GM21825 (cell line): ENCODE results near the gene ZNF474.

Source experiments
- ATAC-seq: cut with Tn5 transposase; IDR thresholded peaks from one replicate; pipeline ENCODE4 v1.9.1; 2021; ENCODE audit warnings: mild to moderate bottlenecking, moderate library complexity; ENCODE audit not compliant: unreplicated experiment

Gene ZNF474

DNA sequence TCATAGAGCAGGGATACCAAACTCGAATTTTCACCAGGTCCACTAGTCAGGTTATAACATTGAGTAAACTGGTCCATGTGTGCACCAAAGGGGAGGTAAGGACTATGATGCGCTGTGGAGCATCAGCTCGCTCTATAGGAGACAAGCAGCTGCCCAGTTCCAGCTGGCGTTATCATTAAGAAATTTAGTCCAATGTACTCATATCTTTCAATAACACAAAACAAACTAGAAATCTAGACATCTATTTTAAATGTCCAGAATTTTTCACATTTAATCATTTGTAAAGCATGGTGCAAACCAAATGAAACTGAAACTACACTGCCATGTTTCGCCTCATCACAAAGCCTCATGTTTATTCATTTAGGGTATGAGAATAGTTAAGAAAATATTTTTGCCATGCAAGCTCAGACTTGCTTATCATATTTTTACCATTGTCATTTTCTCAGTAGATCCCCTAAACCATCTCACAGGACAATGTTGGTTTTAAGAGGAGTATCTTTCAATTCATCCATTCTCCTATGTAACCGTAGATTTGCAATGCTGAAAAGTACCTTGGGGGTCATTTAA lies 50.9 kb downstream of the ZNF474 start:
- ATAC-seq: no peak

DNA sequence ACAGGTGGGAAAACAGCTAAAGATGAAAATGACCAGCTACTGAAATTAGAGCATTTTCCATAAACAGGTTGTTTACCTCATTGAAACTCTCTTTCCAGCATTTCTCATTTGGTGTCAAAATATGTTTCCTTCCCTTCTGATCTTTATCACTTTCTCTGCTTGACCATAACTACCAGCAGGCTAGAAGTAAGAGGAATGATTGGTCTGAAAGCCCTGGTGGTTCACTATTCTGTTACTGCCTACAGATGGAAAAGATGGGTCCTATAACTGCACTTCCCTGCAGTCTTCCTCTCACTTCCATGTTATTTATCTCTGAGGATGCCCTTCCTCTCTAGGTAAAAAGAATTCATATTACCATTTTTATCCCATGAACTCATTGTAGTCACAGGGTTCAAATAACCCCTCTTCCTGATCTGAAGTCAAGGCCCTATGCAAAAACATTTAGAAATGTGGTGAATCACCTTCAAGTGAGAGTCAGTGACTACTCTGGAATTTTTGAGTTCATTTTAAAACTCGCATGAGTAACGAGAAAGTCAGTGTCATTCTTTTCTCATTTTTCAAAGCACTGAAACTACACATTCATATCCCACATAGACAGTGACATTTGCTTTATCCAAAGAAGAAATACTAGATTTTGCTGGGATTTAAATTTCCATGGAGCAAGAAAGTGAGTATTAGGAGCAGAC lies 51.7 kb downstream of the ZNF474 start:
- ATAC-seq: no peak

DNA sequence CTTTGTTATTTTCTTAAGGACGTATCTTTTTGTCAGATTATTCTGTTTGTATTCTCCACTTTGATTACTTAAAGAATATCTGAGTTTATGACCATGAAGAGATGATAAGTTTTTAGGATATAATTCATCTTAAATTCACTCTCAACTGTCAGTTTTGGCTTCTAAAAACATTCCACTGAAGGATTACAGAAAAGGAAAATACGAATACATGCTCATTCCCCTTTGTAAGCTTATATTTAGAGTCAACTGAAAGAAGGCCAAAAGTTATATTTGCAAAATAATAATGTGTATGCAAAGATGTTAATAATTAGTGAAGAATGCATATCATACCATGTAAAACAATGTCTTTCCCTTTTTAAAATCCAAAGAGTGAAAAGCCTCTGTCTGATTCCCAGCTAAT lies 52.5 kb downstream of the ZNF474 start:
- ATAC-seq: no peak

DNA sequence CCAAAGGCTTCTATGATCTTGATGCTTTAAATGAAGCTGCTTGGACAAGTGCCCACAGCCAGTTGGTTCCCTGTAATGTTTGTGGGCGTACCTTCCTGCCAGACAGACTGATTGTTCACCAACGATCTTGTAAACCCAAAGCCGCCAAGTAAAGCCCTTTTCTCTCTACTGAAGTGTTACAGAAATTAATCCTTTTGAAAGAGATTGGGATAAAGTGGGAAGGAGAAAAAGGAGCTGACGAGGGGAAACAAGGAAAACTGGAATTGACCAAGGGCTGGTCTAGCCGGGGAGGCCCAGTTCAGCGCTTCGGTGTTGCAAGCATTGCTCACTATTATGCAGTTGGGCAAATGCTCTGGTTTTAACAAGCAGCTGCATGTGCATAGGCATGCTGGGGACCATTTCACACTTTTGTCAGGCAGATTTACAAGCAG lies 53.2 kb downstream of the ZNF474 start:
- ATAC-seq: no peak

DNA sequence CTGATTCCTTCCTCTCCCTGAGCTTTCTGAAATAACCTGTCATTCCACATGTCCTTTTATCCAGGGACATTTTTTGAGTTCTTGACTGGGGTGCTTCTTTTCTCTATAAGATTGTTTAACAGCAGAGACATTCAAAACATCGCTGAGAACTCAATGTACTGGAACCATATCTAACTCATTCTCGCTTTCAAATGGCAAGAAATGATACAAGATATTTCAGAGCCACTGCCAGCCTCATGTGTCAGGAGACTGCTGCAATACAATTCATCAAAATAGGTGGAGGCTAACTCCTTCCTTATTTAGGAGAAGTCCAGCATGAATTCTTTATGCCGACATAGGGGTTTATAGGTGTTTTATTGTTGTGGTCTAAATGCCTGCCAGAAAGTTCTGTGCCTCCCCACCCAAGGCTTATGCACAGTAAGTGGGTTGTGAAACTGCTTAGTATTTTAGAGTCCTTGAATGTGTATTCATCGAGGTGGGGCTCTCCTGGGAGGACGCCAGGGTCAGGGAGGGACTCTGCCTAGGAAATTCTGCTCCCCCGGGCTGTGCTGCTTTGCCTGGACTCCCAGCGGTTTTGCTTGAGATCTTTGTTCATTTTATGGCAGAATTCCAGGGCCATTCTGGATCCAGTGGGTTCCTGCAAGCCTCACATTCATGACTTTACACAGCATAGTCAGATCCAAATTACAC lies 53.9 kb downstream of the ZNF474 start:
- no peak for ATAC-seq

DNA sequence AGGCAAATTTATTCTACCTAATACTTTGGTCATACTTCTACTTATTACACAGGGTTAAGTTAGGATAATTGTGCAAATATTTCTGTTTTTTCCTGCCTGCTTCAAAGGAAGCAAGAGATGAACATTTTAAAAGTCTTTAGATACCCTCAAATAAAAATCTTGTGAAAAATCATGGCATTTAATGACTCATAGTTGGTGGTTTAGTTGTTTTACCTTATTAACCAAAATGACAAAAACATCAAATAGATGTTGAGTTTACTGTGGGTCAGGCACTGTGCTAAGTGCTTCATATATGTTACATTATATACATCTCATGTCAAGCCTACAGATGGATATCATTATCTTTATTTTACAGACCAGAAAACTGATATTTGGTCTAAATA lies 54.4 kb downstream of the ZNF474 start:
- no peak for ATAC-seq

DNA sequence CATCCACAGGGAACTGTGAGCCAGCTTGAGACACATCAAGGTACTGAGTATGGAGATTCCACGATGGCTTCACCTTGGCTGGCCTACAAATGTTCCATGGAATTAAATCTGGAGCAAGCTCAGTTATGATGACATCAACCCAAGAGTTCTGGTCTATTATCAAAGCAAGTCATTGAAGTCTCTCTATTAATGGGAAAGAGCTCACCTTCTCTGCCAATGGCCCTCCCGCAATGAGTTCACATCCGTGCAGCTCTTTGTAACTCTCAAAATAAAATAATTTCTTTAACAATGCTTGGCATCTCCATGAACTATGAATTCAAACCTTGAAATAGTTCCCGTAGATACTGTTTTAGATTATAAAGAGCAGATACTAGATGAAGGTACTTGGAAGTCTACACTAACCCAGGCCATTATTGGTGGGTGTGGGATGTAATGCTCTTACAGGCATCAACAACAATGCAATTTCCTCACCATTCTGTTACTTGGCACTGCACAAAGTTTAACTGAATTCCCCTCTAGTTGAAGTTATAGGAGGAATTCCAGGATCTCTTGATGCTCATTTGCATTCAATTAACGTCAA lies 55.4 kb downstream of the ZNF474 start:
- ATAC-seq: no peak

DNA sequence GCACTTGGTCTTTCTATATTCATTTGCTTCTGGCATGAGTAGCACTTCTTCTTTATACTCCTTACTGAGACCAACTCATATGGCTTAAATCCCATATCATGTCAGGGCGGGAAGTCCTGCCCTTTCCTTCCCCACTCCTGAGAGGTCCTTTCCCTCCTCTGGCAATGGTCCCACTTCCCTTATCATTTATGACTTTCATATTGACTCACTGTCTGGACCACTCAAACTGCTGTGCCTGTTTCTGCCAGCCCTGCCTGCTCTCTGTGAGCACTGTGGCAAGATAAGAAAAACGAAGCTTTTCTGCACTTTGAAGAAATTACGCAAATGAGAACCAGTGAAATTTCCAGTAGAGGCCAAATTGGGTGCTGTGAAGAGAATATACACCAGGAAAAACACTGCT lies 58.1 kb downstream of the ZNF474 start:
- no peak for ATAC-seq

DNA sequence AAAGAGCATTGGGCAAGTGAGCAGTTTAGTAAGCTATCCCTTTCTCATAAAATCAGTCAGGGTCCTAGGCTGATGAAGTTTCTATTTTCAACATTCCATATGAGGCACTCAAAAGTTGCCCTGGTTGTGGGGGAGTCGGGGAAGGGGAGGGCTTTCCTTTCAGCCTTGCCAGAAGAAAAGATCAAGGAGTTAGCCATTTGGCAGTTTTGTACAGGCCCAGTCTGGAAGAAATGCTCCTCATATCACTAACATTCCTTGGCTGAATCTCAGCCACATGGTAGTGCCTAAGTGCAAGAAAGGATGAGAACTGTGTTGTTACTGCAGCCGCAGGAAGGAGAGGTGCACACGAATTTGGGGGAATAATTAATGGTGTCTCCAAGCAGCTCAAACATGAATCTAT lies 60.8 kb downstream of the ZNF474 start:
- ATAC-seq: no peak

DNA sequence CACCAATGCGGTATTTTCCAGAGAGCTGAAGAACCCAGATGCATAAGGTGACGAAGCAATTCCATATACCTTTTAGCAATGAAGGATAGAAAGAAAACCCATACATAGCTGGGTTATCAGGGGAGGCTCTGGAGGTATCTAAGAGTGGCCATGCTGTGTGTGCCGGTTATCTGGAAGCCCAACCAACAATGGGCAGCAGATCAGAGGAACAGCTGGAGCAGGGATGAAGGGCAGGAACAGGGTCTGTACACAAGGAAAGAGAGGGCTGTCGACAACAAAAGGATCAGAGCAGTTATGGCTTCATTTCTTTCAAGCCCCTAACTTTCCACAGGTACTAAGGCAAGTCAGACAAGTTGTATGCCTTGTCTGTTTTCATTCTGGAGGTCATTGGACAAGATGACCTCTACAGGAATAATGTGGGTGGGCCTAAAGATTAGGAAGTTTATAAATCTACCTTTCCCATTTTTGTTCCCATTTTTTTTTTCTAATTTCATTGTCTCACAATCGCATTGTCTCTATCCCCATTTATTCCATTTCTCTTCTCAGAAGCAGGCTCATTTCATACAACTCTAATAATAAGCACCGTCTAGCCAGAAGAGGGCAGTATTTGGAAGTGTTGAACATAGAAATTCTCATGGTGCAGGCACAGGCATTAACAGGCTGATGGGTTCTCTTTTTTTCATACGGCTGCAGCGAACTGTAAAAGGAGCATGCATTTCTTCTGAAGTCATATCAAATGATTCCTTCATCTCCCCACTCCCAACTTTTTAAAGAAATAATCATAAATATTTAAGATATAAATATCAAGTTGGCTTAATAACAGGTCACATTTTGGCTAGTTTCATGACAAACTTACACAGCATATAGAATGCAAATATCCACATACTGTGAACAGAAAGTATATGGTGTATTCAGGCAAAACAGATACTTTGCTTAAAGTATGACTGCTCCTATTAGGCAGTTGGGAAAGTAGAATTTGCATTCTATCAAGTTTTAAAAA lies 63.5 kb downstream of the ZNF474 start:
- ATAC-seq: peak; percentile 77

DNA sequence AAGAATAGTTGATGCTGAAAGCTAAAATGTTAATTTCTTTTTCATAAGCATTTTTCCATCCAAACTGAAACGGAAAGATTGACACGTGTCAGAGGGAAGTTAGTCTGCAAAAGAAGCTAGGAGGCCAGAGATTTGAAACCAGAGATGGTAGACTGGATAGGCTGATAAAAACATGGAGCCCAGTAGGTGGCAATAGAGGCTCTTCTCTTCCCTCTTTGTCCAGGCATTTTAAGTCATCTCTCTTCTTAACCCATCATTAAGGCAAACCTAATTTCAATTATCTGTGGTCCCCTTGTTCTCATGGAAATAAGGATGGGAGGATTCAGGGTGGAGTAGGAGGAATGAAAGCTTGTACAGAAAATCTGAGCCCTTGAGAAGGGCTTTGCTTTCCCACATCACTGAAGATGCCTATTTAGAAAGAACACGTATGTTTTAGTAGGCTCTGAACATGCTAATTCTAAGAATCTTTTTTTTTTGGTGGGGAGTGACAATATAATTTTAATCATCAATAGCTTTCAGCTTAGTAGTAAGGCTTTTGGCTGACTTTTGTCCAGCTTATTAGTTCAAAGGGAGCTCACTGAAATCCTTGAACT lies 66.6 kb downstream of the ZNF474 start:
- ATAC-seq: no peak

DNA sequence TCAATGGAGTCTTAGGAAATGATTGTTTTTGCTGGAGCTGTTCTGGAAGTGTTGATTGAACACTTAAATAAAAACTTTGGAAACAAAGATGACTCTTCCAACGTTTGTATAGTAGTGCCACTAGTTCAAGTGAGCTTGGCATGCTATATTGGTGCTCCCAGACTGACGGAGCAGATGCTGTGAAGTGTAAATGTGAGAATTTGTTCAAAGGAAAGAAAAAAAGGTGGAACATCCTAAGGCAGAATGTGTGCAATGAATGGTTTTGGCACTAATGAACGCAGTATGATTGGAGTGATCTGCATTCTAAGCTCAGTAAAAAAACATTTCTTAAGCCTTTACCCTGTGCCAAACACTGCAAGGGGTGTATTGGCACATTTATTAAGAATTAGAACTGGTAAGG lies 69.8 kb downstream of the ZNF474 start:
- no peak for ATAC-seq

DNA sequence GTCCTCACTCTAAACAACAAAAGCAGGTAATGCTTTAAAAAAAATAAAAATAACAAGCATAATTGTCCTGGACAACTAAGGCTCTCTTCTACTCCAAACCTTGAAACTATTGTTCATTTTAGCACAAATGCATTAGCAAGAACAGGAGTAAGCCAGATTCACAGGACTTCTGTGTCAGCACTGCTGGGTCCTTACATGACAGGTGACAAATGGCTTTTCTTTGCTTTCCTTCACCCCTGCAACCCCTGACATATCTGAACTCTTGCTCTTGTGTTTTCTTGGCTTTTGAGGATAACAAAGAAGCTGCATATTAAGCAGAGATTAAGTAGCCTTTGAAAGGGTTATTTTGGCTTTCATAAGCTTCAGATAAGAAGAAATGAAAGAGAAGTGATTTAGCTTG lies 71.1 kb downstream of the ZNF474 start:
- ATAC-seq: no peak

DNA sequence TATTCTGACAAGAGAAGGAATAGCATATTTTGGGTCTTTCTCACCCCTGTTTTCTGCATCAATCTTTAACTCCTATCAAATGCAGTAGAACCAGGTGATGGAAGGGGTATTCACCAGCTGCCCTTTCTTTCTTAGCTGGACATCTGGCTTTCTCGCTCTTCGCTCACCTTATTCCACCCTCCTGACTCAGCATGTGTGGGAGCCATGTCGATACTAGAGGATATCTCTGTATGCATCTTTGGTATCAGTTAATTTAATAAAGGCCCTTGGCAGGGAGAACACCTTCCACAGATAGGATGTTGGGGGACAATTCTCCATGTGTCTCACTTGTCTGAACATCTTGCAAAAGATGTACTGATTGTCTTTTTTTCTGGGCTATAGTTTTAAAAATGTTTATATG lies 71.5 kb downstream of the ZNF474 start:
- no peak for ATAC-seq

DNA sequence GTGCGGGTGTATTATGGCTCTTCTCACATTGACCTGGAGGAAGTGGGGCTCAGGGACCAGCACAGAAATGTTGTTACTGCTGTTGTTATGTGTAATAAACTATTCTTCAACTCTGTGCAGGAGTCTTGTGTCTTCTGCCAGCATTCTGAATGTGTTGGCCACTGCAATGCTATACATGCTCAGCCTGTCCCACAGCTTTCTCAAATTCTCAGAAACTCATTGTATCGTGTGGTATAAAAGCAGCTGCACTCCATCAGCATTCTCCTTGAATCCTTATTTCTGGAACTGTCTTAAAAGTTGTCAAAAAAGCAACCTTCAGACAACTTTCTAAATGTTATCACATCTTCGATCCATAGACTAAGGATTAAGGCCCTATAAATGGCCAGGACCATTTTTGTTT lies 72.0 kb downstream of the ZNF474 start:
- no peak for ATAC-seq

DNA sequence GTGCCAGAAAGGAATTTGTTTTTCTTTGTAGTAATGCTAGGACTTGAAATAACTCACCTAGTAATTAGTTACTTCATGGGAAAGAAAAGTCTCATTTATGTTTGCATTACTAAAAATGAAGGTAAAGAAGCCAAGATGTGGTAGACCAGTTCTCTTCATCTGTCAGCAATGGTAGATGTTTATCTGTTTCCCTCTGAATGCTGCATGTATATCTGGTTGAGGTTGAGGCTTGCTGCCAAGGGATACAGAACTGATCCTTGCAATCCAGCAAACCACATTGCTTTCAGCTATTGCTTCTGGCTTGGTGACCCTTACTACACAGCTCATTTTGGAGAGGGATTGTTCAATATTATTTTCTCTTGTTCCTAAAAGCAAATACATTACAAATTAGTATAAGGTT lies 73.6 kb downstream of the ZNF474 start:
- ATAC-seq: no peak
